ENCODE measurements around the gene ELMO1. TPM values are rescaled to one million over a fixed set of nuclear protein-coding genes. Genes with fewer than 3 reads are reported as not detected.
A peak's percentile ranks its signal among the peaks of the same experiment; 100 is the strongest.

The ELMO1 gene
- total RNA-seq, 6 donors from 2014 or later, result 51.4 to 204 (median 73.7) TPM

GRCh38 chr7:36889182-36889581 is 559.5 kb downstream of the ELMO1 start:
- TF ChIP-seq POLR2AphosphoS5 (IDR thresholded peaks at IDR 0.05) (no peak), EP300 (IDR thresholded peaks at IDR 0.05) (no peak), POLR2A (IDR thresholded peaks at IDR 0.05) (no peak)
- TF ChIP-seq, protein P1, sequence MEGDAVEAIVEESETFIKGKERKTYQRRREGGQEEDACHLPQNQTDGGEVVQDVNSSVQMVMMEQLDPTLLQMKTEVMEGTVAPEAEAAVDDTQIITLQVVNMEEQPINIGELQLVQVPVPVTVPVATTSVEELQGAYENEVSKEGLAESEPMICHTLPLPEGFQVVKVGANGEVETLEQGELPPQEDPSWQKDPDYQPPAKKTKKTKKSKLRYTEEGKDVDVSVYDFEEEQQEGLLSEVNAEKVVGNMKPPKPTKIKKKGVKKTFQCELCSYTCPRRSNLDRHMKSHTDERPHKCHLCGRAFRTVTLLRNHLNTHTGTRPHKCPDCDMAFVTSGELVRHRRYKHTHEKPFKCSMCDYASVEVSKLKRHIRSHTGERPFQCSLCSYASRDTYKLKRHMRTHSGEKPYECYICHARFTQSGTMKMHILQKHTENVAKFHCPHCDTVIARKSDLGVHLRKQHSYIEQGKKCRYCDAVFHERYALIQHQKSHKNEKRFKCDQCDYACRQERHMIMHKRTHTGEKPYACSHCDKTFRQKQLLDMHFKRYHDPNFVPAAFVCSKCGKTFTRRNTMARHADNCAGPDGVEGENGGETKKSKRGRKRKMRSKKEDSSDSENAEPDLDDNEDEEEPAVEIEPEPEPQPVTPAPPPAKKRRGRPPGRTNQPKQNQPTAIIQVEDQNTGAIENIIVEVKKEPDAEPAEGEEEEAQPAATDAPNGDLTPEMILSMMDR (IDR thresholded peaks at IDR 0.05), result no peak
- Histone ChIP-seq H3K27ac (no peak overlapping the region), H3K36me3 (peaks cover 0 to 29% (median 5%) of the 10 kb centered on the region in 4 donors), H3K4me1 (no peaks in the 10 kb centered on the region), H3K27me3 (no peaks in the 10 kb centered on the region), H3K4me3 (no peak overlapping the region), H3K9me3 (no peaks in the 10 kb centered on the region)
- DNase-seq (no peak), ATAC-seq (ENCODE audit: low FRiP score in 2 of 2) (no peak)
- WGBS, 2 donors, result 80% methylated on average over 1 of the region's 1 CpG

DNA sequence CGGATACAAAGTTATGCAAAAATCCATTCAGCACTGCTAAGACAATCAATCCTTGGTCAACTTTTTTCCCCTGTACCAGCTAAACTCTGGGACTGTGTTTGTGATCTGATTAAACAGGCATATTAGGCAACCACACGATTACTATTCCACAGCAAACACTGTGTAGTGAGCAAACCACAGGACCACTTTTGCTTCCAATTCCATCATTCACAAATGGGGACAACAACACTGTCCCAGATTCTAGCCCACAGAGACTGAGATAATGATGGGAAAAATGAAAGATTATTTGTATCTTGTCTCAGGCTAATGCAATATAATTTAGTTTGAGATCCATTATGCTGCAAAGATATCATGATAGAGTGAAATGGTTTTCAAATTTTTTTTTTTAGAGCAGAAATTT is 560.7 kb downstream of the ELMO1 start:
- DNase-seq, result no peak
- TF ChIP-seq EP300 (IDR thresholded peaks at IDR 0.05) (no peak), POLR2AphosphoS5 (IDR thresholded peaks at IDR 0.05) (no peak), POLR2A (IDR thresholded peaks at IDR 0.05) (no peak)
- TF ChIP-seq, protein P1 (IDR thresholded peaks at IDR 0.05), result no peak
- no peaks in the 10 kb centered on the region for H3K27me3 ChIP-seq
- H3K4me3 ChIP-seq, result no peak overlapping the region
- no peak overlapping the region for H3K27ac ChIP-seq
- H3K4me1 ChIP-seq, result no peaks in the 10 kb centered on the region
- no peaks in the 10 kb centered on the region for H3K9me3 ChIP-seq
- peaks cover 0 to 23% (median 5%) of the 10 kb centered on the region in 4 donors for H3K36me3 ChIP-seq
- 69 to 74% methylated on average over 2 of the region's 2 CpGs for WGBS, 2 donors
- no peak for ATAC-seq (ENCODE audit: low FRiP score in 2 of 2)

DNA sequence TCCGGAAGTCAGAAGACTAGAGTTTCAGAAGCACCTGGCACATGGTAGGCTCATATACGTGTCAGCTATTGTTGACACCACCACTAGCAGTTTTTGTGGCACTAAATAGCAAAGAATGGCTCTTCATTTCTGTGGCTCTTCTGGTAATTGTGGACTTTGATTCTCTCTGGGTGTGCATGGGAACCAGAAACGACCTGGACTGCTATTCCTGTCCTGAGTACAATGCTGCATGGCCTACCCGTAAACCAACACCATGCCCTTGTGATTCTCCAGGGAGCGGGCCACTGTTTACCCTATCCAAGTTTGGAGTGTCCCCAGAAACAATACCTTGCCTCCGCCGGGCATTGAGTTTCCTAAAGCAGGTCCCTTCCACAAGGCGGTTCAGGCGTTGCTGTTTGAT is 561.4 kb downstream of the ELMO1 start:
- no peak overlapping the region for H3K27ac ChIP-seq
- ATAC-seq (ENCODE audit: low FRiP score in 2 of 2) (peak in 1 of 2 donors; percentile 43), DNase-seq (no peak)
- H3K4me1 ChIP-seq, result no peaks in the 10 kb centered on the region
- no peaks in the 10 kb centered on the region for H3K27me3 ChIP-seq
- 79 to 81% methylated on average over 9 of the region's 9 CpGs for WGBS, 2 donors
- no peak overlapping the region for H3K4me3 ChIP-seq
- no peak for TF ChIP-seq EP300 (IDR thresholded peaks at IDR 0.05)
- TF ChIP-seq, protein P1 (IDR thresholded peaks at IDR 0.05), result no peak
- TF ChIP-seq POLR2A (IDR thresholded peaks at IDR 0.05), result no peak
- TF ChIP-seq POLR2AphosphoS5 (IDR thresholded peaks at IDR 0.05), result no peak
- H3K36me3 ChIP-seq, result peaks cover 0 to 19% (median 5%) of the 10 kb centered on the region in 4 donors
- H3K9me3 ChIP-seq, result no peaks in the 10 kb centered on the region

GRCh38 chr7:36884910-36885309 is 563.8 kb downstream of the ELMO1 start:
- 87 to 93% methylated on average over 5 of the region's 5 CpGs for WGBS, 2 donors

GRCh38 chr7:36884351-36884750 is 564.3 kb downstream of the ELMO1 start:
- TF ChIP-seq POLR2AphosphoS5 (IDR thresholded peaks at IDR 0.05), result no peak
- no peak for TF ChIP-seq EP300 (IDR thresholded peaks at IDR 0.05)
- TF ChIP-seq POLR2A (IDR thresholded peaks at IDR 0.05), result no peak
- TF ChIP-seq, protein P1 (IDR thresholded peaks at IDR 0.05), result no peak
- 84 to 94% methylated on average over 5 of the region's 5 CpGs for WGBS, 2 donors

More at GRCh38 chr7:36884910-36885309, 563.8 kb downstream of the ELMO1 start:
- Histone ChIP-seq H3K36me3 (peaks cover 0 to 23% (median 5%) of the 10 kb centered on the region in 4 donors), H3K27me3 (no peaks in the 10 kb centered on the region), H3K9me3 (no peaks in the 10 kb centered on the region), H3K27ac (no peak overlapping the region), H3K4me1 (no peaks in the 10 kb centered on the region), H3K4me3 (no peak overlapping the region)
- no peak for ATAC-seq (ENCODE audit: low FRiP score in 2 of 2)
- TF ChIP-seq POLR2A (IDR thresholded peaks at IDR 0.05) (no peak), POLR2AphosphoS5 (IDR thresholded peaks at IDR 0.05) (no peak), EP300 (IDR thresholded peaks at IDR 0.05) (no peak)
- TF ChIP-seq, protein P1 (IDR thresholded peaks at IDR 0.05), result no peak
- no peak for DNase-seq

More at GRCh38 chr7:36884351-36884750, 564.3 kb downstream of the ELMO1 start:
- Histone ChIP-seq H3K4me3 (no peak overlapping the region), H3K27ac (no peak overlapping the region), H3K36me3 (peaks cover 0 to 23% (median 5%) of the 10 kb centered on the region in 4 donors), H3K9me3 (no peaks in the 10 kb centered on the region), H3K27me3 (no peaks in the 10 kb centered on the region), H3K4me1 (no peaks in the 10 kb centered on the region)
- ATAC-seq (ENCODE audit: low FRiP score in 2 of 2) (no peak), DNase-seq (no peak)
